ENCODE measurements around the gene CCDC154. TPM values are rescaled to one million over a fixed set of nuclear protein-coding genes. Genes with fewer than 3 reads are reported as not detected.
"Not testable (repeated sequence)": the region's sequence is repeated elsewhere in the genome, so short reads cannot be mapped to it uniquely, and the experiment has no call there.

Gene CCDC154
- total RNA-seq, 6 experiments from 2014 or later: 0.10 to 0.52 (median 0.31) TPM; not detected in 3

- TF ChIP-seq CTCF (IDR thresholded peaks at IDR 0.05): no peak
- Mint-ChIP-seq H3K27ac (no peak overlapping the region), H3K36me3 (ENCODE audit: low read depth) (no peaks in the 10 kb centered on the region), H3K4me3 (no peak overlapping the region), H3K4me1 (ENCODE audit: low read depth) (no peaks in the 10 kb centered on the region), H3K27me3 (ENCODE audit: insufficient read depth) (peaks cover 17% of the 10 kb centered on the region), H3K9me3 (no peaks in the 10 kb centered on the region)
- no peak for DNase-seq
Observed at GRCh38 chr16:1486551-1487390, 42.4 kb upstream of the CCDC154 start.

- H3K36me3 Mint-ChIP-seq (ENCODE audit: low read depth): no peaks in the 10 kb centered on the region
- H3K4me1 Mint-ChIP-seq (ENCODE audit: low read depth): no peaks in the 10 kb centered on the region
- no peak for TF ChIP-seq CTCF (IDR thresholded peaks at IDR 0.05)
- H3K9me3 Mint-ChIP-seq: no peaks in the 10 kb centered on the region
- no peak for DNase-seq
- no peak overlapping the region for H3K27ac Mint-ChIP-seq
- peaks cover 17% of the 10 kb centered on the region for H3K27me3 Mint-ChIP-seq (ENCODE audit: insufficient read depth)
- no peak overlapping the region for H3K4me3 Mint-ChIP-seq
Observed at GRCh38 chr16:1485847-1486496, 41.6 kb upstream of the CCDC154 start.

- H3K27ac Mint-ChIP-seq: no peak overlapping the region
- peaks cover 17% of the 10 kb centered on the region for H3K27me3 Mint-ChIP-seq (ENCODE audit: insufficient read depth)
- H3K4me3 Mint-ChIP-seq: no peak overlapping the region
- H3K36me3 Mint-ChIP-seq (ENCODE audit: low read depth): no peaks in the 10 kb centered on the region; the same call in 1 of the 2 replicates
- H3K9me3 Mint-ChIP-seq: no peaks in the 10 kb centered on the region
- no peaks in the 10 kb centered on the region for H3K4me1 Mint-ChIP-seq (ENCODE audit: low read depth)
- DNase-seq: peak; percentile 40
- no peak for TF ChIP-seq CTCF (IDR thresholded peaks at IDR 0.05)
Observed at GRCh38 chr16:1481906-1482835, 37.8 kb upstream of the CCDC154 start.

- not testable (repeated sequence) for DNase-seq; H3K36me3 Mint-ChIP-seq (ENCODE audit: low read depth)
Observed at GRCh38 chr16:1478937-1479336, 34.6 kb upstream of the CCDC154 start.

GRCh38 chr16:1477033-1477432 is 32.7 kb upstream of the CCDC154 start:
- H3K4me3 Mint-ChIP-seq: no peak overlapping the region
- no peak for TF ChIP-seq CTCF (IDR thresholded peaks at IDR 0.05)
- peaks cover 10% of the 10 kb centered on the region; the same call in 1 of the 2 replicates for H3K4me1 Mint-ChIP-seq (ENCODE audit: low read depth)
- no peaks in the 10 kb centered on the region; the same call in 1 of the 2 replicates for H3K36me3 Mint-ChIP-seq (ENCODE audit: low read depth)
- H3K27me3 Mint-ChIP-seq (ENCODE audit: insufficient read depth): peaks cover 4% of the 10 kb centered on the region
- DNase-seq: no peak
- no peak overlapping the region for H3K27ac Mint-ChIP-seq
- H3K9me3 Mint-ChIP-seq: no peaks in the 10 kb centered on the region

More at GRCh38 chr16:1478937-1479336, 34.6 kb upstream of the CCDC154 start:
- H3K4me1 Mint-ChIP-seq (ENCODE audit: low read depth); H3K9me3 Mint-ChIP-seq; H3K27ac Mint-ChIP-seq; H3K4me3 Mint-ChIP-seq: not testable (repeated sequence)
- H3K27me3 Mint-ChIP-seq (ENCODE audit: insufficient read depth): peaks cover 13% of the 10 kb centered on the region
